AG04449 (cell line): ENCODE results near the gene LINGO4.

Experiments
- CTCF ChIA-PET: fragments of 350-600 bp; formaldehyde crosslinking; extraction: SDS; loops from one replicate; lab custom pipeline; 2021; ENCODE audit warnings: antibody characterized with exemption; lab: Yijun Ruan, JAX
- POLR2A ChIA-PET: fragments of 400-600, 350-600 bp; formaldehyde crosslinking; extraction: SDS; loops from one replicate; lab custom pipeline; 2020; ENCODE audit warnings: antibody characterized with exemption, inconsistent platforms; lab: Yijun Ruan, JAX
- DNase-seq: peaks from one replicate; pipeline ENCODE4 v3.0.0-alpha.2; 2010; ENCODE audit warnings: low read depth, low spot score
- H3K4me3 ChIP-seq: 2 replicates; pipeline ENCODE4 v1.5.1; 2011; ENCODE audit warnings: low read depth, mild to moderate bottlenecking, control low read depth, low read length
- CTCF ChIP-seq: IDR thresholded peaks from one replicate; pipeline ENCODE4 v1.5.1; 2011; ENCODE audit warnings: mild to moderate bottlenecking, moderate library complexity, low read length, control low read depth, inconsistent platforms; ENCODE audit not compliant: insufficient read depth; ENCODE audit errors: missing control alignments

Gene LINGO4

GRCh38 chr1:151806170-151806569 lies 951 bp upstream of the LINGO4 start:
- no peak for DNase-seq
- H3K4me3 ChIP-seq, result no peak overlapping the region
- ChIA-PET CTCF (no interaction called here), POLR2A (no interaction called here)
- TF ChIP-seq CTCF, result no peak

DNA sequence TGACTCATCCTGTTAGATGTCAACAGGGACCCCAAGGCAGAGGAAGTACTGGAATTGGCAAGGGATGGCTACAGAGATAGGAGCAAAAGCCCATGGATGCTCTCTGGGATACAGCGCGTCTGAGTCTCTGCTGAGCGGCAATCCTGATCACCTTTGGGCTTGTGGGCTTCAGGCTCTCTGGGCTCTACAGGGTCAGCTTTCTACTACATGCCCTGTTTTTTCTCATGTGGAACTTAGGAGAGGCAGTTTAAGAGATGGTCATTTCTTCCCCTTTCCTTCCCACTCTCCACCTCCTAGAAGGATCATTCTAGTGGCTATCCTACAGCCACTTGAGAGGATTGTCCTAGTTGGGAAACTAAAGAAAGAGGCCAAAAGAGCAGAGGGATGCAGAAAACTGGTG lies 1.3 kb downstream of the LINGO4 start:
- DNase-seq, result no peak
- POLR2A ChIA-PET, result no interaction called here
- CTCF ChIA-PET, result no interaction called here
- H3K4me3 ChIP-seq, result no peak overlapping the region
- no peak for TF ChIP-seq CTCF

DNA sequence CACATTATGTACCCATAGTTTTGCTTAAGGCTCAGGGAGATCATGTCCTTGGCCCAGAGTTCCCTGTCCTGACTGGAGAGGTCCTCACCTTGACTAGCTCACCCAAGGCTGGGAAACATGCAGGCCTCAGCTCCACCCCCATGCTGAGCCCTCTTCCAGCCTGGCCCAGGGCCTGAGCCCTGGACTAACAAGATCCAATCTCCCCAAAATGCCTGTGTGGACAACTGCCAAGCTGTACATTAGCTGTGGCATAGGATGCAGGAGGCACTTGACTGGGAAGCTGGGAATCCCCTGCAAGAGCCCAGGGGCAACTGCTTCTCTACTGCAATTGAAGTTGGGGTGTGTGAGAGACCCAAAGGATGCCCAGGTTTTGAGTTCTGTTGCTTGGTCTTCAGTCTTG lies 2.1 kb downstream of the LINGO4 start:
- POLR2A ChIA-PET, result no interaction called here
- DNase-seq, result no peak
- TF ChIP-seq CTCF, result no peak
- CTCF ChIA-PET, result no interaction called here
- no peak overlapping the region for H3K4me3 ChIP-seq

- POLR2A ChIA-PET, result no interaction called here
- no peak for TF ChIP-seq CTCF
- CTCF ChIA-PET, result no interaction called here
- no peak overlapping the region for H3K4me3 ChIP-seq
- no peak for DNase-seq
Measured at GRCh38 chr1:151802372-151802771, 2.8 kb downstream of the LINGO4 start.

GRCh38 chr1:151801846-151802245 lies 3.4 kb downstream of the LINGO4 start:
- POLR2A ChIA-PET, result no interaction called here
- CTCF ChIA-PET, result no interaction called here
- H3K4me3 ChIP-seq, result no peak overlapping the region
- no peak for TF ChIP-seq CTCF
- no peak for DNase-seq

GRCh38 chr1:151801310-151801820 lies 3.9 kb downstream of the LINGO4 start:
- no peak for DNase-seq
- POLR2A ChIA-PET, result no interaction called here
- no peak overlapping the region for H3K4me3 ChIP-seq
- TF ChIP-seq CTCF, result no peak
- CTCF ChIA-PET, result no interaction called here

GRCh38 chr1:151800830-151801229 lies 4.4 kb downstream of the LINGO4 start:
- CTCF ChIA-PET, result no interaction called here
- H3K4me3 ChIP-seq, result no peak overlapping the region
- no peak for TF ChIP-seq CTCF
- DNase-seq, result no peak
- POLR2A ChIA-PET, result no interaction called here
